Activated T-cell treated with anti-CD3 and anti-CD28 coated beads, Interleukin-2, amount 50 U/mL, for 4 hours (primary cell): ENCODE measurements around the gene CCDC159. TPM values are rescaled to one million over a fixed set of nuclear protein-coding genes. Genes with fewer than 3 reads are reported as not detected.

Experiments used
- ATAC-seq, 2 donors: fragments of 200-7000 bp; cut with Tn5 transposase; one replicate each; pipeline ENCODE4 v1.10.0; 2021
- DNase-seq: peaks from one replicate; pipeline ENCODE4 v3.0.0-alpha.2; 2020
- H3K27me3 Mint-ChIP-seq: one replicate; pipeline ENCODE4 v1.8.0; 2021; ENCODE audit warnings: low read depth, mixed read lengths
- H3K36me3 Mint-ChIP-seq: one replicate; pipeline ENCODE4 v1.8.0; 2022; ENCODE audit warnings: mixed read lengths; ENCODE audit not compliant: insufficient read depth
- H3K4me1 Mint-ChIP-seq: one replicate; pipeline ENCODE4 v1.8.0; 2021; ENCODE audit warnings: low read depth, mixed read lengths
- H3K4me3 Mint-ChIP-seq: one replicate; pipeline ENCODE4 v1.8.0; 2021; ENCODE audit warnings: mild to moderate bottlenecking, moderate library complexity, mixed read lengths
- H3K9me3 Mint-ChIP-seq: one replicate; pipeline ENCODE4 v1.8.0; 2021; ENCODE audit warnings: mixed read lengths
- total RNA-seq, 3 donors: library from RNA; stranded (reverse); gene quantifications; one replicate each; pipeline ENCODE4 v1.2.1, GENCODE V29; 2021

CCDC159 gene
- total RNA-seq, 3 donors from 2014 or later: 10.7 to 14.6 (median 11.0) TPM

GRCh38 chr19:11382898-11383705 lies 36.8 kb downstream of the CCDC159 start:
- H3K4me3 Mint-ChIP-seq: peak overlapping the region; percentile 51
- DNase-seq (peak; percentile 23), ATAC-seq (no peak)
- H3K4me1 Mint-ChIP-seq: peaks cover 37% of the 10 kb centered on the region
- no peaks in the 10 kb centered on the region for H3K9me3 Mint-ChIP-seq
- no peaks in the 10 kb centered on the region for H3K36me3 Mint-ChIP-seq
- peaks cover 20% of the 10 kb centered on the region for H3K27me3 Mint-ChIP-seq

GRCh38 chr19:11383706-11384048 lies 37.4 kb downstream of the CCDC159 start:
- no peak overlapping the region for H3K4me3 Mint-ChIP-seq
- peaks cover 32% of the 10 kb centered on the region for H3K4me1 Mint-ChIP-seq
- peaks cover 20% of the 10 kb centered on the region for H3K27me3 Mint-ChIP-seq
- DNase-seq (no peak), ATAC-seq (no peak)
- no peaks in the 10 kb centered on the region for H3K9me3 Mint-ChIP-seq
- H3K36me3 Mint-ChIP-seq: no peaks in the 10 kb centered on the region

GRCh38 chr19:11384778-11385129 lies 38.4 kb downstream of the CCDC159 start:
- Mint-ChIP-seq H3K27me3 (peaks cover 20% of the 10 kb centered on the region), H3K36me3 (no peaks in the 10 kb centered on the region), H3K4me3 (no peak overlapping the region), H3K4me1 (peaks cover 30% of the 10 kb centered on the region), H3K9me3 (no peaks in the 10 kb centered on the region)
- no peak for DNase-seq
- ATAC-seq: no peak

GRCh38 chr19:11387162-11388034 lies 41.1 kb downstream of the CCDC159 start:
- Mint-ChIP-seq H3K4me1 (peaks cover 9% of the 10 kb centered on the region), H3K9me3 (peaks cover 7% of the 10 kb centered on the region), H3K4me3 (no peak overlapping the region), H3K36me3 (no peaks in the 10 kb centered on the region), H3K27me3 (peaks cover 12% of the 10 kb centered on the region)
- no peak for DNase-seq
- ATAC-seq: no peak

- Mint-ChIP-seq H3K27me3 (no peaks in the 10 kb centered on the region), H3K4me3 (no peak overlapping the region), H3K4me1 (peaks cover 5% of the 10 kb centered on the region), H3K9me3 (peaks cover 7% of the 10 kb centered on the region), H3K36me3 (no peaks in the 10 kb centered on the region)
- DNase-seq (no peak), ATAC-seq (no peak)
These were observed 44.0 kb downstream of the CCDC159 start for GRCh38 chr19:11390359-11390758.

- peaks cover 5% of the 10 kb centered on the region for H3K4me1 Mint-ChIP-seq
- H3K4me3 Mint-ChIP-seq: no peak overlapping the region
- ATAC-seq: no peak
- H3K9me3 Mint-ChIP-seq: peaks cover 7% of the 10 kb centered on the region
- DNase-seq: no peak
- H3K36me3 Mint-ChIP-seq: no peaks in the 10 kb centered on the region
- H3K27me3 Mint-ChIP-seq: no peaks in the 10 kb centered on the region
These were observed 44.8 kb downstream of the CCDC159 start for GRCh38 chr19:11390933-11391680.

- H3K27me3 Mint-ChIP-seq: peaks cover 6% of the 10 kb centered on the region
- ATAC-seq: no peak
- no peak for DNase-seq
- no peak overlapping the region for H3K4me3 Mint-ChIP-seq
- no peaks in the 10 kb centered on the region for H3K9me3 Mint-ChIP-seq
- H3K4me1 Mint-ChIP-seq: no peaks in the 10 kb centered on the region
- no peaks in the 10 kb centered on the region for H3K36me3 Mint-ChIP-seq
These were observed 50.8 kb downstream of the CCDC159 start for GRCh38 chr19:11397089-11397610.

- Mint-ChIP-seq H3K4me3 (no peak overlapping the region), H3K4me1 (no peaks in the 10 kb centered on the region), H3K36me3 (no peaks in the 10 kb centered on the region), H3K27me3 (peaks cover 6% of the 10 kb centered on the region), H3K9me3 (no peaks in the 10 kb centered on the region)
- ATAC-seq: no peak
- DNase-seq: no peak
These were observed 53.3 kb downstream of the CCDC159 start for GRCh38 chr19:11399667-11400066.

GRCh38 chr19:11400798-11401197 lies 54.5 kb downstream of the CCDC159 start:
- DNase-seq (no peak), ATAC-seq (no peak)
- H3K4me3 Mint-ChIP-seq: no peak overlapping the region
- H3K36me3 Mint-ChIP-seq: no peaks in the 10 kb centered on the region
- H3K9me3 Mint-ChIP-seq: no peaks in the 10 kb centered on the region
- H3K4me1 Mint-ChIP-seq: no peaks in the 10 kb centered on the region
- peaks cover 6% of the 10 kb centered on the region for H3K27me3 Mint-ChIP-seq

GRCh38 chr19:11401808-11402543 lies 55.7 kb downstream of the CCDC159 start:
- DNase-seq (no peak), ATAC-seq (no peak)
- peaks cover 11% of the 10 kb centered on the region for H3K27me3 Mint-ChIP-seq
- no peak overlapping the region for H3K4me3 Mint-ChIP-seq
- no peaks in the 10 kb centered on the region for H3K4me1 Mint-ChIP-seq
- H3K36me3 Mint-ChIP-seq: no peaks in the 10 kb centered on the region
- no peaks in the 10 kb centered on the region for H3K9me3 Mint-ChIP-seq

Other genes starting within 250 kb of the CCDC159 start
- gene SPC24, start 190.7 kb upstream of the CCDC159 start, total RNA-seq: 10 to 100 TPM in 1 of 3 donors, 1 to 10 TPM in 2; 7.0 to 12.8 (median 7.6) TPM
- under 1 TPM; 0.58 to 0.96 (median 0.92) TPM for gene KANK2, start 149.0 kb upstream of the CCDC159 start, total RNA-seq
- gene ANGPTL8, start 106.9 kb upstream of the CCDC159 start, total RNA-seq: not detected
- gene DOCK6, start 84.0 kb upstream of the CCDC159 start, total RNA-seq: 1 to 10 TPM; 1.7 to 2.9 (median 2.1) TPM
- gene TSPAN16, start 50.4 kb upstream of the CCDC159 start, total RNA-seq: not detected
- gene RAB3D, start 6.9 kb upstream of the CCDC159 start, total RNA-seq: 1 to 10 TPM; 4.0 to 4.5 (median 4.3) TPM
- 10 to 100 TPM; 33.5 to 38.9 (median 33.7) TPM for gene TMEM205, start 251 bp upstream of the CCDC159 start, total RNA-seq
- 1 to 10 TPM; 2.4 to 4.1 (median 3.8) TPM for gene PLPPR2, start 8.9 kb downstream of the CCDC159 start, total RNA-seq
- gene SWSAP1, start 28.1 kb downstream of the CCDC159 start, total RNA-seq: 1 to 10 TPM; 2.0 to 3.1 (median 2.1) TPM
- gene EPOR, start 37.8 kb downstream of the CCDC159 start, total RNA-seq: 1 to 10 TPM; 1.8 to 2.0 (median 1.8) TPM
- under 1 TPM in 2 of 3 donors, not detected in 1; 0.29 to 0.51 TPM for gene RGL3, start 72.8 kb downstream of the CCDC159 start, total RNA-seq
- under 1 TPM in 1 of 3 donors, not detected in 2; 0.11 TPM for gene ODAD3, start 88.6 kb downstream of the CCDC159 start, total RNA-seq
- 100 to 1,000 TPM; 273 to 327 (median 319) TPM for gene PRKCSH, start 89.1 kb downstream of the CCDC159 start, total RNA-seq
- gene ELAVL3, start 134.5 kb downstream of the CCDC159 start, total RNA-seq: under 1 TPM in 1 of 3 donors, not detected in 2; 0.19 TPM
- 10 to 100 TPM; 12.3 to 16.9 (median 13.9) TPM for gene ZNF653, start 159.3 kb downstream of the CCDC159 start, total RNA-seq
- 10 to 100 TPM; 72.3 to 88.1 (median 81.9) TPM for gene ECSIT, start 182.6 kb downstream of the CCDC159 start, total RNA-seq
- gene CNN1, start 192.3 kb downstream of the CCDC159 start, total RNA-seq: under 1 TPM in 1 of 3 donors, not detected in 2; 0.25 TPM
- gene ELOF1, start 212.7 kb downstream of the CCDC159 start, total RNA-seq: 10 to 100 TPM; 82.5 to 91.6 (median 86.4) TPM
- 1 to 10 TPM; 2.4 to 2.9 (median 2.8) TPM for gene ACP5, start 231.1 kb downstream of the CCDC159 start, total RNA-seq